ENCODE results near the gene STRIP1.

DNA sequence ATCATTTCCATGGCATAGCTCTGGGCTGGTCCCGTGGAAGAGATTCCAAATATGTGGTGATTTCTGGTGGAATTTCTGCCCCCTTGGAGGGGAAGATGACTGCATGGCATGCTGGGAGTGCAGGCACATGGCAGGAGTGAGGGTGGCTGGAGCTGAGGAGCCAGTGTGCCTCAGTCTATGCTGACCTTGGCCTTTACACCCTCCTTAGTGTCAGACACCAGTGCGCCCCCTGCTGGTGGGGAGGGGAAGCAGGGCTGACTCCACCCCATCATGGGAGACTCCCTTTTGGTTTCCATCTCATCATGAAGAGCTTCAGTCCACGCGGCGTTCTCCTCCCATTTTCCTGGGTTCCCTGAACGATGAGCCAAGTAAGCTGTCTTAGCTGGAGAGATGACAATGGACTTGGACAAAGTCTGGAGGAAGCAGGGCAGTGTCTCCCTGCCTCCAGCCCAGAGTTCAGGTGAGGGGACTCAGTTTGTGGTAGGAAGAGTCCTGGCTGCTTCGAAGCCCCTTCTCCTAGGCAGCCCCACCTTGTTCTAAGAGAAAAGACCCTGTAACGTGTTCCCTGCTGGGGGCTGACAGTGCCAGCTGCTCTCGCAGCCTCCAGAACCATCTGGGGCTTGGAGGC lies 25.7 kb downstream of the STRIP1 start:
- TF ChIP-seq ZNF274 (IDR thresholded peaks at IDR 0.05; ENCODE audit: low read depth, low read length) (no peak), YY1 (IDR thresholded peaks at IDR 0.05; ENCODE audit: insufficient read depth, insufficient read length) (no peak), SUZ12 (IDR thresholded peaks at IDR 0.05; ENCODE audit: extremely low read depth, insufficient read depth, insufficient read length) (no peak)
